GM19238 (cell line): ENCODE measurements around the gene ADAMTS19.

Source experiments
- DNase-seq: peaks from one replicate; pipeline ENCODE4 v3.0.0; 2011; ENCODE audit warnings: low spot score; ENCODE audit not compliant: insufficient read length

ADAMTS19 gene

GRCh38 chr5:129465776-129466344, 5.8 kb downstream of the ADAMTS19 start:
- DNase-seq, result no peak

DNA sequence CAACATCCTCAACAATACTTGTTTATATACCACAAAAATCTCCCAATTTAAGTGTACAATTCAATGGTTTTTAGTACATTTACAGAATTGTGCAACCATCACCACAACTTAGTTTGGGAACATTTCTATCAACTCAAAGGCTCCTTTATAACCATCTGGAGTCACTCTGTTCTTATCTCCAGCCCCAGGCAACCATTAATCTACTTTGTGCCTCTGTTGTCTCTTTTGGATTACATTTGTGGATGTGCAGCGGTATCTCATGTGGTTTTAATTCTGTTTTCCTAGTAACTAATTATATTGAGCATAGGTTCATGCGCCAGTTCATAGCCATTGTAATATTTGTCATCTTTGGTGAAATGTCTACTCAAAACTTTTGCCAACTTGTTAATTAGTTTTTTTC, 14.4 kb downstream of the ADAMTS19 start:
- no peak for DNase-seq

DNA sequence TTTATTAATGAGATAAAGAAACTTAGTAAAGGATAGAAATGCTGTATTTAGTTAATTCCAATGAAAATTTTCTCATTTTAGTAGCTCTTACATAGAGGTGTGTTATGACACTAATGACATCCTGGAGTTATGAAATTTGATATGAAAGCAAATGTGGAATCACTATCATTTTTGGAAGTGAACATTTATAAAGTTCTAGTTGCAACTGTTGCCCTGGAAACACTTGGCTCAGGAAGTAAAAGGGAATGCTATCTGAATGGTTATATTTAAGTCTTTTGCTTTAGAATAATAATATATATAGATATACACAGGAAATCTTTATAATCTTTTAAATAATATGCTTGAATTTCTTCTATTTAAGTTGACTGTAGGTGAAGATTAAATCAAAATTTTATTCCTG, 16.7 kb downstream of the ADAMTS19 start:
- DNase-seq, result no peak

GRCh38 chr5:129477532-129477931, 17.4 kb downstream of the ADAMTS19 start:
- no peak for DNase-seq

- no peak for DNase-seq
Measured at GRCh38 chr5:129481161-129481560, 21.1 kb downstream of the ADAMTS19 start.

DNA sequence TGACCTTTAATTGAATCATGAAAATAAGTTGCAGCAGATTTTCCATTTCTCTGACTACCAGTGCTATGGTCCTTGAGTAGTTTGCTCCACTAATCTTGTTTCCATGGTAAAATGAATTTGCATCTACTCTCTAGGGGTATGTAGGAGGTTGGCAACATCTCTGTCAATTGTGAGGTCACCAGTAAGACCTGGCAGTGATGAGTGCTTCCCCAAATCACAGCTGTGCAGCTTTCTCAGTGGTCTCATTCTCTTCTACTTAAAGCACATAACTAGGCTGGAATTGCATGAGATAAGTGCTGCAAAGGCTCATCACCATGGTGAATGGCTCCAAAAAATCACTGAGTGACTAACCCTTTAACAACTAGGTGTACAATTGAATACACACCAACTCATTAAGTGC, 36.3 kb downstream of the ADAMTS19 start:
- no peak for DNase-seq

DNA sequence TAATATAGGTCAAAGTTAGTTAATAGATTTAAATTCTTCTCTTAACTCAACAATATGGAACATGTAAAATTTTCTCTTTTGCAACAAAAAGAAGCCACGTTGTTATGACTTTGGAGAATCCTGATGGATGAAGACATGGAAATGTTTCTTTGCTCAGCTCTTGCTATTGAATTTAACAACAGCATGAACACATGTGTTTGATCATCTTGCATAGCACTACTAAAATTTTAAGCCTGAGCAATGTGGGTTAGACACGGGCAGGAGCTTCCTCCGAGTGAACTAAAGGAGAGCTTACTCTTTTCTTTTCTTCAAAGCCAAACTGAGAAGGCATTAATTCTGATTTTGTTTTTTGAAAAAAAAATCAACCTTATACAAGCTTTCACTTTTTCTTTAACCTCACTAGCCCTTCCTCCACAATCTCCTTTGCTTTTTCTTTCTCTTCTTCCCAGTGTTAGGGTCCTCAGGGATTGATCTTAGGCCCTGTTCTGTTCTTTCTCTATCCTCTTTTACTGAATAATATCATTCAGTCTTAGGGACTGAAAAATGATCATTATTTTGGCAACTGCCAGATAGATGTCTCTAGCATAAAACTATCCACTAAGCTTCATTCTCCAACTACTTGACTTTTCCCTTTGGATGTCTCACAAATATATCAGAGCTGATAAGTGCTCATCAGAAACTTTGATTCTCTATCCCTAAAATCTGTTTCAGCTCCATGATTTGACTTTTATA, 36.9 kb downstream of the ADAMTS19 start:
- DNase-seq, result no peak

GRCh38 chr5:129499208-129499852, 39.2 kb downstream of the ADAMTS19 start:
- no peak for DNase-seq

DNA sequence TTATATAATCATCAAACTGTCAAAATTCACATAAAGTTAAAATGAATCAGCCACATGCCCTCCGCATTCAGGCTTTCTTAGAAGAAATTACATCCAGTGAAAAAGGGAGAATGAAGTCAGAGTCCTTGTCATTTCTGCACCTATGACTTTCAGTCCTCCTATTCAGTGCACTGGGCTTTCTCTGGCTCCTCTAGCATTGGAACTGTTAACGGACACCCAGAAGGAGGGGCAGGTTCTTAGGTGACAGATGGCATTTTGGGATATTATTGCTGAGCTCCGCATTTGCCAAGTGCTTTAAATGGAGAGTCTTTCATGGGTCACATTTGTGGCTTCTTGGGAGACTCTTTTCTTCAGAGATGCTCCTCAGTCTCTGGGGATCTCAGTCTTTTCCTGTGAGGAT, 40.0 kb downstream of the ADAMTS19 start:
- DNase-seq, result no peak

DNA sequence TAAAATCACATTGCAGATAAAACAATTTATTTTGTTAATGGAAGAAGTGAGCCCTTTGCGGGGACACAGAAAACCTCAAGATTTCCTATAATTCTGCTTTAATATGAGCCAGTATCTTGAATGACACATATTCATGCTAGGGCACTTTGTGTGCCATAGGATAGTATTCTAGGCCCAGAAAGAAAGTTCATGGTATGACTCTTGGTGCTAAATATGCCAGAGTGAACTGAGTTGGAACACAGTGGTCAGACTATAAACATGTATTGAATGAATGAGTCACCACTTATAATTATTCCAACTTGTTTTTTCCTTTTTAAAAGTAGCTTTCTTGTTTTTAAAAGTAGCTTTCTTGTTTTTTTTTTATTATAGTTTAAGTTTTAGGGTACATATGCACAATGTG, 46.0 kb downstream of the ADAMTS19 start:
- no peak for DNase-seq

DNA sequence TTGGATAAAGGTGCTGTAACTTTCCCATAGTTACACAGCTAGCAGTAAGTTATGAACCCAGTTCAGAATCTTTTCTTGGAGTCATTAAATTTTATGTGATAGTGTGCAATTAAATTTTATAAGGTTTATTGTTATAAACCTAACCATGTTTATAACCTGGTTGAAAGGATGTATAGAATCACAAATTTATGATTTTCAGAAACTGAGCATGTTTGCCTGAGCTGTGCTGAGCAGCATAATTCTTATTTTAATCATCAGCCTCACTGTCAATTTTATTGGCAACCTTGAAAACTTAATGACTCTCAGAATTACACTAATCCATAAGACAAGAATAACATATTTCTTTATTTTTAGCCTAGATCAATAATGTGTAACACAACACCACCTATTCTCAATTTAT, 46.9 kb downstream of the ADAMTS19 start:
- DNase-seq, result no peak

- DNase-seq, result no peak
Measured at GRCh38 chr5:129507527-129507926, 47.4 kb downstream of the ADAMTS19 start.

- DNase-seq, result no peak
Measured at GRCh38 chr5:129508606-129509005, 48.5 kb downstream of the ADAMTS19 start.

DNA sequence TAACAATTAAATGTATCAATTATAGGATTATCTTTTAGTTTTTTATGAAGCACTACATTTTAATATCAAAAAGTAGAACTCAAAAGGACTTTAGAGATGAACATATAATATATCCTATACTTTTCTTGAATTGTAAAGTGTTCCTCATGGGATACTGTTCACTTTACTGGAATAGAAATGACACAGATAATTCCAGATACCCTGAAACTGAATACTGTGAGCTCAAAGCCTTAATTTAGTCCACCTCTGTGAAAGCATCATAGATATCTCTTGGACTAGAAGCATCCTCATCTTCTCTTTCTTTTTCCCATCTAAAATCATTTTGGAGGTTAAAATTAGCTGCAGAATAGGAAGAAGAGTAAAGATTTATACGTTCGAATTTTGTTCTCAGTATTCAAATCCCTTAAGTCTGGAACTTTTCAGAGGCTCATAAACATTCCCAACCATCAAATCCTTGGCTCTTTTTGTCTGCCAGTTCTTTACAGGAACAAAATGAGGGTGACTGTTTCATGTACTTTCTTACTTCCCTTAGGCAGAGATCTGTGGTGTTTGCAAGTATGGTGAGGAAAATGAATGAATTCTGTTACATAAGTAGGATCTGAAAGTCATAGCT, 49.4 kb downstream of the ADAMTS19 start:
- DNase-seq, result no peak

GRCh38 chr5:129511291-129511690, 51.2 kb downstream of the ADAMTS19 start:
- no peak for DNase-seq

GRCh38 chr5:129541051-129541450, 81.0 kb downstream of the ADAMTS19 start:
- DNase-seq, result no peak

DNA sequence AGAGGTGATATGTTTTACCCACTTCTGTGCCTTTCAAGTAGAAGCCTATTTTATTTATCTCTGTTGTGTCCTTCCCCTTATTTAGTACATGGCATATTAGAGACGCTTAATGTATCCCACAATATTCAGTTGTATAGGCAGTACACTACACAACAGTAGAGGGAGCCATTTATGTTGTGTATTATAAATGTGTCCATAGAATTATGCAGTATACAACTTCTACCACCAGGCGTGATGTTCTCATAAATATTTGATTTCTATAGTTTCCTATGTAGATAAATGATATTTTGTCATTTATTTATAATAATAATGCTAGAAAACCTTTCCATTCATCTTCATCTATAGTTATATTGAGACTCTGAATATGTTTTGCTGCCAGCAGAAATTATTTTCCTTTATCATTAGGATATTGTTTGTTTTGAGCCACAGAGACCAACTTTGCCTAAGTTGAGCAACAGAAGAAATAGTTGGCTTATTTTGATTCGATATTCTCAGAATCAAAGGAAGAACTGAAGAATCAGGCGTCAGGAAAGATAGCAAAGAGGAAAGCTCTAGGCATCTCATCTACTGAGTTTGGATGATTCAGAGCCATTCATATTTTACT, 81.7 kb downstream of the ADAMTS19 start:
- DNase-seq, result no peak

GRCh38 chr5:129547137-129547536, 87.0 kb downstream of the ADAMTS19 start:
- DNase-seq, result no peak

- no peak for DNase-seq
Measured at GRCh38 chr5:129554134-129554904, 94.2 kb downstream of the ADAMTS19 start.

DNA sequence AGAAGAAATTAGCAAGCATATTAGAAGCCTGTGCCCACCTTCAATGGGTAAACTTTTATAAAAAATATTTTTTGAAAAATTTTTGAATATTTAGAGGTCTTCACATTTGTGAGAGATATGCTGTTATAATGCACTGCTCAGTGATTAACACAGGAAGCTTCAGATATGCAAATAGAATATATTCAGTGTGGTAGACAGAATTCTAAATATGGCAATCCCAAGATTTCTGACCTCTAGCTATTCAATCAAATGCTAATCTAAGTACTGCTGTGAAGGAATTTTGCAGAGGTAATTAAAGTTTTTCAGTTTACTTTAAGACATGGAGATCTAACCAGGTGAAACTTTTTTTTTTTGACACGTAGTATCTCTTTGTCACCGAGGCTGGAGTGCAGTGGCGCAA, 103.5 kb downstream of the ADAMTS19 start:
- DNase-seq, result no peak

GRCh38 chr5:129569295-129569694, 109.2 kb downstream of the ADAMTS19 start:
- no peak for DNase-seq
